Neural crest cell (in vitro differentiated cells): ENCODE results near the gene C1orf115. TPM values are rescaled to one million over a fixed set of nuclear protein-coding genes. Genes with fewer than 3 reads are reported as not detected.
A peak's percentile ranks its signal among the peaks of the same experiment; 100 is the strongest.
"Not testable (repeated sequence)": the region's sequence is repeated elsewhere in the genome, so short reads cannot be mapped to it uniquely, and the experiment has no call there.

Source experiments
- DNase-seq: peaks from one replicate; pipeline ENCODE4 v3.0.0; 2021; ENCODE audit warnings: low read depth, mixed read lengths, low spot score
- H3K27ac Mint-ChIP-seq: one replicate; pipeline ENCODE4 v1.8.0; 2021; ENCODE audit warnings: mild to moderate bottlenecking, mixed read lengths; ENCODE audit not compliant: unreplicated experiment
- H3K27me3 Mint-ChIP-seq: 2 replicates; pipeline ENCODE4 v1.8.0; 2021; ENCODE audit warnings: low read depth, mild to moderate bottlenecking, mixed read lengths
- H3K36me3 Mint-ChIP-seq: 2 replicates; pipeline ENCODE4 v1.8.0; 2021; ENCODE audit warnings: low read depth, mild to moderate bottlenecking, mixed read lengths
- H3K4me1 Mint-ChIP-seq: 2 replicates; pipeline ENCODE4 v1.8.0; 2021; ENCODE audit warnings: mixed read lengths
- H3K4me3 Mint-ChIP-seq: one replicate; pipeline ENCODE4 v1.8.0; 2021; ENCODE audit warnings: mild to moderate bottlenecking, mixed read lengths
- H3K9me3 Mint-ChIP-seq: 2 replicates; pipeline ENCODE4 v1.8.0; 2021; ENCODE audit warnings: mixed read lengths
- total RNA-seq: library from RNA; stranded (reverse); gene quantifications from 2 replicates; pipeline ENCODE4 v1.2.1, GENCODE V29; 2021
- TF ChIP-seq, protein P1 (sequence below): fragments of 200-600 bp; sonication (generic); conservative IDR thresholded peaks from 2 replicates; pipeline ENCODE4 v1.5.0; 2021; ENCODE audit warnings: antibody characterized with exemption, mild to moderate bottlenecking

C1orf115 gene
- total RNA-seq, 1 donor from 2014 or later: 0.75 TPM

DNA sequence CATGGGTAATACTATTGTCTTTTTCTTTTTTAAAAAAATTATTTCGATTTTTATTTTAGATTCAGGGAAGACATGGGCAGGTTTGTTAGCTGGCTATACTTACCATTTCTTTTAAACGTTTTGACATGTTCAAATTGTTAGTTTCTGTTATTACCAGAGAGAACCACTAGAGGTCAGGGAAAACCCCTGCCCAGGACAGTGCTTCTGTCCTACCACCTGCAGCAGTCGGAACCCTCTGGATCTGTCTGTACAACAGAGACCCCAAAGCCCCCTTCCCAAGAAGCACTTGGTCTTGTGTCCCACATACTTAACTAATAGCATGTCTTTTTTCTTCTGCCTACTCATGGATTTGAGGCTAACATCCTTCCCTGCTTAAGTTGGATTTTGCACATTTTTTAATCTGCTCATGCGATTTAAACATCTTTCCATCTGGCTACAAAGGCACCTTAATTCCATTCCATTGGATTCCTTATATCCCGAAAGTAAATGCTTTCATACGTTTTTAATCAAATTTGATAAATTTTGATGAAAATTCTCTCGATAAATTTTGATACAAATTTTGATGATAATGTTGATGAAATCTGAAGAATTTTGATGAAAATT, 10.0 kb upstream of the C1orf115 start:
- Mint-ChIP-seq H3K27me3 (peaks cover 3% of the 10 kb centered on the region), H3K9me3 (no peaks in the 10 kb centered on the region), H3K27ac (no peak overlapping the region), H3K36me3 (no peaks in the 10 kb centered on the region), H3K4me1 (no peaks in the 10 kb centered on the region), H3K4me3 (no peak overlapping the region)
- TF ChIP-seq, protein P1, sequence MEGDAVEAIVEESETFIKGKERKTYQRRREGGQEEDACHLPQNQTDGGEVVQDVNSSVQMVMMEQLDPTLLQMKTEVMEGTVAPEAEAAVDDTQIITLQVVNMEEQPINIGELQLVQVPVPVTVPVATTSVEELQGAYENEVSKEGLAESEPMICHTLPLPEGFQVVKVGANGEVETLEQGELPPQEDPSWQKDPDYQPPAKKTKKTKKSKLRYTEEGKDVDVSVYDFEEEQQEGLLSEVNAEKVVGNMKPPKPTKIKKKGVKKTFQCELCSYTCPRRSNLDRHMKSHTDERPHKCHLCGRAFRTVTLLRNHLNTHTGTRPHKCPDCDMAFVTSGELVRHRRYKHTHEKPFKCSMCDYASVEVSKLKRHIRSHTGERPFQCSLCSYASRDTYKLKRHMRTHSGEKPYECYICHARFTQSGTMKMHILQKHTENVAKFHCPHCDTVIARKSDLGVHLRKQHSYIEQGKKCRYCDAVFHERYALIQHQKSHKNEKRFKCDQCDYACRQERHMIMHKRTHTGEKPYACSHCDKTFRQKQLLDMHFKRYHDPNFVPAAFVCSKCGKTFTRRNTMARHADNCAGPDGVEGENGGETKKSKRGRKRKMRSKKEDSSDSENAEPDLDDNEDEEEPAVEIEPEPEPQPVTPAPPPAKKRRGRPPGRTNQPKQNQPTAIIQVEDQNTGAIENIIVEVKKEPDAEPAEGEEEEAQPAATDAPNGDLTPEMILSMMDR: peak; percentile 78
- no peak for DNase-seq

DNA sequence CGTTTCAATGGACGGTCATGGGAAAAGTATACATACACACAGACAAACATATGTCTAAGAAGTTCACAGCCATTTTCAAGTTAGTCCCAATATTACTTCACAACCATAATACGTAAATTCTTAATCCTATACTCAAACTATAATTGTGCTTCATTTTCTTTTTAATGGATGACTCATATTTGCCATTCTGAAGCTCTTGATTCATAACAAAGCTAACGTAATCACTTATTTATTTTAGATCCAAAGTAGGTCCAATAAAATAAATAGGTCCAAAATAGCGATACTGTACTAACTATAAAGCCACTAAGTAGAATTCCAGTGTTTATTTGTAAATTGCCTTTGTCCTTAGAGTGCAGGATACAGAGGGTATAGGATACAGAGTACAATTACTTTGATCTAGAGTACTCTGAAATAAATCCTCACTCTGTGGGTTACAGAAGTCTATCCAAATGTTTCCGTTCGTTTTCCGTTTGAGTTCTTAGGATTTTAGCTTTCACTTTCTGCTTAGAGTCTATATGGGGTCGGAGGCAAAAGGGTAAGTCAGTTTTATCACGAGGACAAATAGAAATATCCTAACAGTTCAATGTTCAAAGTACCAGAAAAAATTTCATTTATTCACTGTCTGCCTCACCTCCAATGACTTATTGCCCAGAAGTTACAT, 8.8 kb upstream of the C1orf115 start:
- Mint-ChIP-seq H3K4me3 (no peak overlapping the region), H3K36me3 (no peaks in the 10 kb centered on the region), H3K27ac (no peak overlapping the region), H3K9me3 (no peaks in the 10 kb centered on the region), H3K27me3 (no peaks in the 10 kb centered on the region), H3K4me1 (no peaks in the 10 kb centered on the region)
- DNase-seq: no peak
- TF ChIP-seq, protein P1: no peak

DNA sequence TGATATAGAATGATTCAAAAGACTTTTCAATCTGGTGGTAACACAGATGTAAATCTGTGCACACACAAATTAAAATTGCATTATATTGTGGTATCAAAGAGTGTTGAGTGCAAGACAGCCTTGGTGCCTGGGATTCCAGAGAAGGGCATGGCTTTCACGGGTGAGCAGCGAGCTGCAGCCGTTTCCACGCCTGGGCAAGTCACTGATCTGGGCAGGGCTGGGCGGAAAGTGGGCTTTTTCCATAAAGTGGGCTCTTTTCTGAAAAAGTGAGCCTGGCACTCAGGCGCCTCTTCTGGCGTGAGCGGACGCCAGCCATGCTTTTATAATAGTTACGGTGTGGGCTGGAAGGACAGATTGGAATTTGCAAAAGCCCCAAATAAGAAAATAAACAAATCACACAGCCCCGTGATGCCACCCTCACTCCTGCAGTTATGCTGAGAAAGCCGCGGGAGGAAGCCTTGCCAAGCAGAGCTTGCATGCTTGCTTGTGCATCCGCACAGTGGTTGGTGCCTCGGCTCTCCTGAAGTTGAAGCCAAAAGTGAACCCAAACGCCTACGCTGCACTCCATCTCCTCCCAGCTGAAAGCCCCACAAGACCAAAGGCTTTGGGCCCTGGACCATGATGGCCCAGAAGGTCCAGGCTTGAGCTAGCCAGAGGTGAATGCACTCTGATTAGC, 7.1 kb upstream of the C1orf115 start:
- H3K27ac Mint-ChIP-seq: no peak overlapping the region
- DNase-seq: no peak
- H3K4me3 Mint-ChIP-seq: no peak overlapping the region
- H3K9me3 Mint-ChIP-seq: no peaks in the 10 kb centered on the region
- no peaks in the 10 kb centered on the region for H3K4me1 Mint-ChIP-seq
- peaks cover 4% of the 10 kb centered on the region for H3K27me3 Mint-ChIP-seq
- no peaks in the 10 kb centered on the region for H3K36me3 Mint-ChIP-seq
- TF ChIP-seq, protein P1: no peak

DNA sequence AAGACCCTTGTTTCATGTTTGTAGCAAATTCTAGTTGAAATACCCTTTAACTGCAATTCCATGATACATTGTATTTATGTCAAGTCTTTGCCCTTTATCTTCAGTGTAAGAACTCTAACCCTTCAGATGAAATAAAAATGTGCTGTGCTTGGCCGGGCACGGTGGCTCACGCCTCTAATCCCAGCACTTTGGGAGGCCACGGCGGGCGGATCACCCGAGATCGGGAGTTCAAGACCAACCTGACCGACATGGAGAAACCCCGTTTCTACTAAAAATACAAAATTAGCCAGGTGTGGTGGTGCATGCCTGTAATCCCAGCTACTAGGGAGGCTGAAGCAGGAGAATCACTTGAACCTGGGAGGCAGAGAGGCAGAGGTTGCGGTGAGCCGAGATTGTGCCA, 6.4 kb upstream of the C1orf115 start:
- H3K4me3 Mint-ChIP-seq, H3K27me3 Mint-ChIP-seq, H3K4me1 Mint-ChIP-seq, H3K36me3 Mint-ChIP-seq, H3K27ac Mint-ChIP-seq, H3K9me3 Mint-ChIP-seq, DNase-seq: not testable (repeated sequence)

DNA sequence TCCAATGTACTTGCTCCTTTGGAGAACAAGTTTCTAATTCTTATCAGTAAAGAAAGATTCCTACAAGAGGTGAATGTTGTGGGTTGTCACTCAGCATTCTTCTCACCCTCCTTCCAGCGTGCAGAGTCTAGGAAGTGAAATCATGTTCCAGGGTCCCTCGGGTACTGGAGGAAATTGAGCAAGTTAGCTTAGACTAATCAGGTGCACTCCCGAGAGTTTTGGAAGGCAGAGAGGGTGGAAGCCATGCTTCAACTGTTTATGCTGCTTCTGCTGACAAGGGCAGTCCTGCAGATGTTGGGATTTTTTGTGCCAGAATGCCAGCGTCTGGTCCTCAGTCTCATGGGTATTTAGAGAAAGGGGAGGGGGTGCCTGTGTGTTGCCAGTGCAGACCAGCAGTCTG, 5.3 kb upstream of the C1orf115 start:
- Mint-ChIP-seq H3K27me3 (peaks cover 15% of the 10 kb centered on the region), H3K4me3 (no peak overlapping the region), H3K27ac (no peak overlapping the region), H3K9me3 (no peaks in the 10 kb centered on the region), H3K36me3 (no peaks in the 10 kb centered on the region), H3K4me1 (peaks cover 3% of the 10 kb centered on the region)
- no peak for DNase-seq
- TF ChIP-seq, protein P1: no peak

DNA sequence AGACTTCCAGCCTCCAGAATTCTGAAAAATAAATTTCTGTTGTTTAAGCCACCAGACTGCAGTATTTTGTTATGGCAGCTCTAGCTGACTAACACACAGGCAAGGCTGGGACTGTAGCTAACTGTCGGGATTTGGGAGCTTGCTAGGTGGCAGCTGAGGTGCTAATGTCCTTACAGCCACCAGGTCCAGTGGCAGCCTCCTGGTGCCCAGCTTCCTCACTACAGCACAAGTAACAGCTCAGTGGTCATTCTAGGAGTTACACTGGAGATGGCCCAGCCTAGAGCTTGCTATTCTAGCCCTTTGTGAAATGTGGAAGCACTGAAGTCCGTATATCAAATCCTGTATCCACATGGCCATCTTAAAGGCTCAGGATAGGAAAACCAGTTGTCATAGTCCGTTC, 4.3 kb upstream of the C1orf115 start:
- TF ChIP-seq, protein P1: peak; percentile 24
- DNase-seq: no peak
- no peaks in the 10 kb centered on the region for H3K36me3 Mint-ChIP-seq
- H3K9me3 Mint-ChIP-seq: no peaks in the 10 kb centered on the region
- H3K27ac Mint-ChIP-seq: no peak overlapping the region
- peaks cover 5% of the 10 kb centered on the region for H3K4me1 Mint-ChIP-seq
- H3K27me3 Mint-ChIP-seq: peaks cover 22% of the 10 kb centered on the region
- H3K4me3 Mint-ChIP-seq: no peak overlapping the region
